Neural cell (in vitro differentiated cells): Measurements from ENCODE around the gene DSTN. TPM values are rescaled to one million over a fixed set of nuclear protein-coding genes. Genes with fewer than 3 reads are reported as not detected.

ENCODE experiments used
- H2AFZ ChIP-seq: fragments of 200-600, 300-800 bp; sonication (generic), shearing (Covaris generic); 2 replicates; pipeline ENCODE4 v1.6.0; 2014; ENCODE audit warnings: low read depth, mild to moderate bottlenecking, antibody characterized with exemption, low read length, moderate library complexity
- H3F3A ChIP-seq: fragments of 200-600 bp; shearing (Covaris generic); 2 replicates; pipeline ENCODE4 v1.6.1; 2016; ENCODE audit warnings: mild to moderate bottlenecking, moderate library complexity, mixed read lengths, antibody characterized with exemption, low read length; ENCODE audit not compliant: insufficient read depth, poor library complexity, severe bottlenecking
- H3K27ac ChIP-seq: fragments of 200-600, 300-800 bp; sonication (generic), shearing (Covaris generic); 2 replicates; pipeline ENCODE4 v1.5.1; 2014; ENCODE audit warnings: mild to moderate bottlenecking, low read length, moderate library complexity
- H3K27me3 ChIP-seq: fragments of 300-800, 200-600 bp; sonication (generic), shearing (Covaris generic); 2 replicates; pipeline ENCODE4 v1.6.0; 2014; ENCODE audit warnings: mild to moderate bottlenecking, low read depth, low read length, moderate library complexity; ENCODE audit not compliant: insufficient read depth
- H3K36me3 ChIP-seq: fragments of 300-800, 200-600 bp; sonication (generic), shearing (Covaris generic); 2 replicates; pipeline ENCODE4 v1.5.1; 2014; ENCODE audit warnings: mild to moderate bottlenecking, antibody characterized with exemption, low read length, moderate library complexity; ENCODE audit not compliant: insufficient read depth
- H3K4me2 ChIP-seq: fragments of 300-800, 200-600 bp; sonication (generic), shearing (Covaris generic); 2 replicates; pipeline ENCODE4 v1.6.0; 2014; ENCODE audit warnings: mild to moderate bottlenecking, low read length
- H3K4me3 ChIP-seq: fragments of 300-800, 200-600 bp; sonication (generic), shearing (Covaris generic); 2 replicates; pipeline ENCODE4 v1.5.1; 2014; ENCODE audit warnings: mild to moderate bottlenecking, low read length, moderate library complexity
- H3K79me2 ChIP-seq: fragments of 200-600 bp; shearing (Covaris generic); replicated peaks from 2 replicates; pipeline ENCODE4 v1.6.0; 2014; ENCODE audit warnings: mild to moderate bottlenecking, low read length, moderate library complexity; ENCODE audit not compliant: insufficient read depth
- H3K9ac ChIP-seq: fragments of 300-800, 200-600 bp; sonication (generic), shearing (Covaris generic); 2 replicates; pipeline ENCODE4 v1.6.1; 2016; ENCODE audit warnings: mild to moderate bottlenecking, low read length, mixed read lengths
- H3K9me2 ChIP-seq: fragments of 200-600 bp; shearing (Covaris generic); 2 replicates; pipeline ENCODE4 v1.6.1; 2016; ENCODE audit warnings: mild to moderate bottlenecking, low read length, mixed read lengths; ENCODE audit not compliant: insufficient read depth
- H3K9me3 ChIP-seq: fragments of 200-600, 300-800 bp; sonication (generic), shearing (Covaris generic); 2 replicates; pipeline ENCODE4 v1.6.1; 2016; ENCODE audit warnings: mild to moderate bottlenecking, mixed run types, low read length, moderate library complexity, mixed read lengths
- H4K20me1 ChIP-seq: fragments of 200-600 bp; shearing (Covaris generic); 2 replicates; pipeline ENCODE4 v1.6.1; 2016; ENCODE audit warnings: mild to moderate bottlenecking, mixed run types; ENCODE audit not compliant: insufficient read depth
- EP300 ChIP-seq: fragments of 450-650 bp; conservative IDR thresholded peaks from 2 replicates; pipeline ENCODE4 v1.6.1; 2014; ENCODE audit warnings: antibody characterized with exemption, mild to moderate bottlenecking, moderate library complexity; ENCODE audit not compliant: poor library complexity, severe bottlenecking
- EZH2 ChIP-seq: fragments of 200-600, 300-800 bp; shearing (Covaris generic), sonication (generic); IDR thresholded peaks from 2 replicates; pipeline ENCODE4 v1.6.1; 2014; ENCODE audit warnings: antibody characterized with exemption, low read length, borderline replicate concordance, mild to moderate bottlenecking; ENCODE audit not compliant: insufficient read depth, poor library complexity, severe bottlenecking
- MXI1 ChIP-seq: fragments of 450-650 bp; conservative IDR thresholded peaks from 2 replicates; pipeline ENCODE4 v1.6.1; 2014; ENCODE audit warnings: antibody characterized with exemption, mild to moderate bottlenecking; ENCODE audit not compliant: poor library complexity, severe bottlenecking
- POLR2AphosphoS5 ChIP-seq: IDR thresholded peaks from 2 replicates; pipeline ENCODE4 v1.6.1; 2012
- RAD21 ChIP-seq: fragments of 450-650 bp; conservative IDR thresholded peaks from 2 replicates; pipeline ENCODE4 v1.6.1; 2014; ENCODE audit warnings: antibody characterized with exemption, mild to moderate bottlenecking, moderate library complexity
- SMC3 ChIP-seq: fragments of 450-650 bp; conservative IDR thresholded peaks from 2 replicates; pipeline ENCODE4 v1.6.1; 2014; ENCODE audit warnings: antibody characterized with exemption, mild to moderate bottlenecking, moderate library complexity; ENCODE audit not compliant: poor library complexity
- TAF1 ChIP-seq: IDR thresholded peaks from 2 replicates; pipeline ENCODE4 v1.6.1; 2012; ENCODE audit warnings: low read depth
- polyA plus RNA-seq: library from polyadenylated mRNA; depleted of rRNA; stranded (reverse); fragments of >200 nt; gene quantifications from 2 replicates; pipeline ENCODE4 v1.2.3, GENCODE V29; 2014
- TF ChIP-seq, protein P1 (sequence below): fragments of 450-650 bp; IDR thresholded peaks from 2 replicates; pipeline ENCODE4 v1.5.1; 2014; ENCODE audit warnings: antibody characterized with exemption, mild to moderate bottlenecking, moderate library complexity; ENCODE audit not compliant: poor library complexity, severe bottlenecking
- TF ChIP-seq, protein P2 (sequence below): IDR thresholded peaks from 2 replicates; pipeline ENCODE4 v1.6.1; 2012; ENCODE audit warnings: borderline replicate concordance

DSTN gene
- polyA plus RNA-seq, 1 donor from 2014 or later, result 276 TPM

DNA sequence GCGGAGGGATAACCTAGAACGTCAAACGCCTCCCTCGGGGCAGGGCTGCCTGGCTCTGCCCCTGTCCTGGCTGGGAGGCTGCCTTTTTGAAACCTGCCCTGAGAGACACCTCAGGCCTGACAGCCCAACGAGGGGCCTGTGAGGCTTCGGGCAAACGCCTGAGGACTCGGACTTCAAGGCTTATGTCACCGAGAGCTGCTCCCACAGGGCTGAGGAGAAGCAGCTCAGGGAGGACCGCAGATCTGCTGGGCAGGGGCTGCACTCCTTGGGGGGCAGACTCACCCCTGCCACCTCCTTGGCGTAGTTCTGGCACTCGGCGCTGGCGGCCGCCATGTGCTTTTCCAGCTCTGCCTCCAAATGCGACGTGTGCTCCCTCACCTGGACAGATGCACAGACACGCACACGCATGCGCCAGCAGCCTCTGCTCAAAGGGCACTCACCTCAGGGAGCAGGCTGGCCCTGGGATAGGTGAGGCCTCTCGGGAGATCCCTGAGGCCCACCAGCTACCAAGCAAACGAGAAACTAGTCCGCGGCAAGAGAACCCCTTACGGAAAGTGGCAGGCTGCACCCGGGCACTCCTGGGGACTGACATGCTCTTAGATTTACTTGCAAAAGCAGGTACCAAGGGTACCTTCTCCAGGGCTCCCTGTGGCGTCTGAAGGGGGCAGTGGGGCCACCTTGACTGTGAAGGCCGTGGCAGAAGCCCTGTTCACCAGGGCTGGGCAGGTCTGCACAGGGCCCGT is 49.6 kb downstream of the DSTN start:
- no peaks in the 10 kb centered on the region for H3F3A ChIP-seq
- no peak overlapping the region for H3K4me3 ChIP-seq
- no peaks in the 10 kb centered on the region for H4K20me1 ChIP-seq
- H3K9me3 ChIP-seq, result no peaks in the 10 kb centered on the region
- H3K27ac ChIP-seq, result no peak overlapping the region
- H3K79me2 ChIP-seq, result no peaks in the 10 kb centered on the region
- TF ChIP-seq SMC3, result no peak
- H3K27me3 ChIP-seq, result no peaks in the 10 kb centered on the region
- H3K36me3 ChIP-seq, result no peaks in the 10 kb centered on the region
- H3K9me2 ChIP-seq, result no peaks in the 10 kb centered on the region
- no peak overlapping the region for H3K4me2 ChIP-seq
- no peak overlapping the region for H2AFZ ChIP-seq
- no peak overlapping the region for H3K9ac ChIP-seq

DNA sequence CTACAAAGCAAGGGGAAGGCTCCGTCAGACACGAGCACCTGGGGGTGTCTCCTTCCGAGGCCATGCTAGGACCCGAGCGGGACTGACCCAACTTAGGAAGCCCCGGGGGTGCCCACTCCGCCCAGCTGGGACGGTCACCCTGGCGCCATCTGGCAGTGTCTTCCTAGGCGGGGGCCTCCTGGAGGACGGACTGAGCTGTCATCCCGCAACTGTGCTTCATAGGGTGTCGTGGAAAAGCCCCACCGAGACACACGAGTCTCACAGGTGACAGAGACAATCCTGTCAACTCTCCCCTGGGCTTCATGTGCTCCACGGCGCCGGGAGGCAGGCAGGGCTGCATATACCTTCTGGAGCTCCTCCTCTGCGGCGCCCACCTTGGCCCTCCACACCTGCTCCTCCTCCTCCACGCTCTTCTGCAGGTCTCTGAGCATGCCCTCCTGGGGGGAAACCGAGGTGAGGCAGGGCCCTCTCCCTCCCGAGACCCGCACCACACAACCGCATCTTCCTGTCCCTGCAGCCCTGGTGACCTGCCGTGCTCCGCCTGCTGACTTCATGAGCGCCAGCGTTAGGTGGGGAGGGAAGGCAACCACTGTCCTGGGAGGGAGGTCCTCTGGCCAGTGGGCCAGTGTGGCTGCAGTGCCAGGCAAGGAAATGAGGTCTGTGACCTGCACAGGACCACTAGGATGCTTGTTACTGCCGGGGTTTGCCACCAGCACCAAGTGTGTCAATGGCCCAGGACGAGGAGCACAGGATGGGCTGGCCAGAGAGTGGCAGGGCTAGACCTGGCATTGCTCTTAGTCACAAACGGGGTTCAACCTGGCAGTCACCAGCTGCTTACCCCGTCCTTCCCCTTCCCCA is 50.7 kb downstream of the DSTN start:
- H3K9me2 ChIP-seq, result no peaks in the 10 kb centered on the region
- H3K36me3 ChIP-seq, result no peaks in the 10 kb centered on the region
- H4K20me1 ChIP-seq, result no peaks in the 10 kb centered on the region
- no peak for TF ChIP-seq RAD21
- TF ChIP-seq TAF1, result no peak
- no peak for TF ChIP-seq POLR2AphosphoS5
- no peak for TF ChIP-seq EZH2
- no peak for TF ChIP-seq SMC3
- no peak for TF ChIP-seq EP300
- no peak for TF ChIP-seq MXI1
- TF ChIP-seq, protein P1, sequence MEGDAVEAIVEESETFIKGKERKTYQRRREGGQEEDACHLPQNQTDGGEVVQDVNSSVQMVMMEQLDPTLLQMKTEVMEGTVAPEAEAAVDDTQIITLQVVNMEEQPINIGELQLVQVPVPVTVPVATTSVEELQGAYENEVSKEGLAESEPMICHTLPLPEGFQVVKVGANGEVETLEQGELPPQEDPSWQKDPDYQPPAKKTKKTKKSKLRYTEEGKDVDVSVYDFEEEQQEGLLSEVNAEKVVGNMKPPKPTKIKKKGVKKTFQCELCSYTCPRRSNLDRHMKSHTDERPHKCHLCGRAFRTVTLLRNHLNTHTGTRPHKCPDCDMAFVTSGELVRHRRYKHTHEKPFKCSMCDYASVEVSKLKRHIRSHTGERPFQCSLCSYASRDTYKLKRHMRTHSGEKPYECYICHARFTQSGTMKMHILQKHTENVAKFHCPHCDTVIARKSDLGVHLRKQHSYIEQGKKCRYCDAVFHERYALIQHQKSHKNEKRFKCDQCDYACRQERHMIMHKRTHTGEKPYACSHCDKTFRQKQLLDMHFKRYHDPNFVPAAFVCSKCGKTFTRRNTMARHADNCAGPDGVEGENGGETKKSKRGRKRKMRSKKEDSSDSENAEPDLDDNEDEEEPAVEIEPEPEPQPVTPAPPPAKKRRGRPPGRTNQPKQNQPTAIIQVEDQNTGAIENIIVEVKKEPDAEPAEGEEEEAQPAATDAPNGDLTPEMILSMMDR, result no peak
- no peak overlapping the region for H3K4me3 ChIP-seq
- no peaks in the 10 kb centered on the region for H3K79me2 ChIP-seq
- no peak overlapping the region for H2AFZ ChIP-seq
- H3K9ac ChIP-seq, result no peak overlapping the region
- H3F3A ChIP-seq, result no peaks in the 10 kb centered on the region
- no peak overlapping the region for H3K4me2 ChIP-seq
- H3K27me3 ChIP-seq, result no peaks in the 10 kb centered on the region
- no peak overlapping the region for H3K27ac ChIP-seq
- H3K9me3 ChIP-seq, result no peaks in the 10 kb centered on the region

DNA sequence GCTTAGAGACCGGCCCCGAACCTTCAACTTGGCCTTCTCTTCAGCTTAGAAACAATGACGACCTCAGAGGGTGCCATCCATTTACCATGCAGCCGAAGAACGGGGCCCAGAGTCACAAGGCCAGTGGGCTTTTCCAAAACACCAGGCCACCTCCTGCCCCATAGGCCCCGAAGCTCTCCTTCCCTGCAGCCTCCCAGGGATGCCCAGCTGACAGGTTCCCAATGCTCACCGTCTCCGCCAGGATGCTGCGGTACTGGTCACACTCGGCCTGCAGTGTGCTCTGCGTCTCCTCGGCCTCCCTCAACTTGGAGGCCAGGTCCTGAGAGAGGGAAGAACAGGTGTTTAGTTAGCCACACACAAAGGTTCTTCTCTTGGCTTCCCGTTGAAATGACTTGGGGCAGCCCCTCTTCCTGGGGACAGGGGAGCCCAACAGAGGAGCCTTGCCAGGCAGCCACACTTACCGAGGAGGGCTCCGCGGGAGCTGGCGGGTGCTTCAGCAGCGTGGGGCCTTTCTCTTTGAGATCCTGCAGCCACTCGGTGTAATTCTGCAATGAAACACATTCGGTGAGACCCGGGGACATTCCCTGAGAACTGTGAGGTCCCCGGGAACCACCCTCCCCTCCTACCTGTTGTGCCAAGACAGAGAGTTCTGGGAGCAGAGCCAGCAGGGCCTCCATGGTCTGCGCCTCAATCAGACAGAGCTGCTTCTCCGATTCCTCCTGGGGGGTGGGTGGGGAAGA is 51.5 kb downstream of the DSTN start:
- no peaks in the 10 kb centered on the region for H3K9me3 ChIP-seq
- no peak overlapping the region for H2AFZ ChIP-seq
- H3K36me3 ChIP-seq, result no peaks in the 10 kb centered on the region
- H3K27me3 ChIP-seq, result no peaks in the 10 kb centered on the region
- no peaks in the 10 kb centered on the region for H4K20me1 ChIP-seq
- no peak for TF ChIP-seq RAD21
- TF ChIP-seq MXI1, result no peak
- TF ChIP-seq SMC3, result no peak
- TF ChIP-seq, protein P2, sequence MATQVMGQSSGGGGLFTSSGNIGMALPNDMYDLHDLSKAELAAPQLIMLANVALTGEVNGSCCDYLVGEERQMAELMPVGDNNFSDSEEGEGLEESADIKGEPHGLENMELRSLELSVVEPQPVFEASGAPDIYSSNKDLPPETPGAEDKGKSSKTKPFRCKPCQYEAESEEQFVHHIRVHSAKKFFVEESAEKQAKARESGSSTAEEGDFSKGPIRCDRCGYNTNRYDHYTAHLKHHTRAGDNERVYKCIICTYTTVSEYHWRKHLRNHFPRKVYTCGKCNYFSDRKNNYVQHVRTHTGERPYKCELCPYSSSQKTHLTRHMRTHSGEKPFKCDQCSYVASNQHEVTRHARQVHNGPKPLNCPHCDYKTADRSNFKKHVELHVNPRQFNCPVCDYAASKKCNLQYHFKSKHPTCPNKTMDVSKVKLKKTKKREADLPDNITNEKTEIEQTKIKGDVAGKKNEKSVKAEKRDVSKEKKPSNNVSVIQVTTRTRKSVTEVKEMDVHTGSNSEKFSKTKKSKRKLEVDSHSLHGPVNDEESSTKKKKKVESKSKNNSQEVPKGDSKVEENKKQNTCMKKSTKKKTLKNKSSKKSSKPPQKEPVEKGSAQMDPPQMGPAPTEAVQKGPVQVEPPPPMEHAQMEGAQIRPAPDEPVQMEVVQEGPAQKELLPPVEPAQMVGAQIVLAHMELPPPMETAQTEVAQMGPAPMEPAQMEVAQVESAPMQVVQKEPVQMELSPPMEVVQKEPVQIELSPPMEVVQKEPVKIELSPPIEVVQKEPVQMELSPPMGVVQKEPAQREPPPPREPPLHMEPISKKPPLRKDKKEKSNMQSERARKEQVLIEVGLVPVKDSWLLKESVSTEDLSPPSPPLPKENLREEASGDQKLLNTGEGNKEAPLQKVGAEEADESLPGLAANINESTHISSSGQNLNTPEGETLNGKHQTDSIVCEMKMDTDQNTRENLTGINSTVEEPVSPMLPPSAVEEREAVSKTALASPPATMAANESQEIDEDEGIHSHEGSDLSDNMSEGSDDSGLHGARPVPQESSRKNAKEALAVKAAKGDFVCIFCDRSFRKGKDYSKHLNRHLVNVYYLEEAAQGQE, result no peak
- no peak for TF ChIP-seq POLR2AphosphoS5
- TF ChIP-seq EP300, result no peak
- TF ChIP-seq, protein P1, result no peak
- no peak for TF ChIP-seq EZH2
- TF ChIP-seq TAF1, result no peak
- no peak overlapping the region for H3K4me3 ChIP-seq
- no peaks in the 10 kb centered on the region for H3K79me2 ChIP-seq
- no peak overlapping the region for H3K27ac ChIP-seq
- H3K9me2 ChIP-seq, result no peaks in the 10 kb centered on the region
- no peak overlapping the region for H3K9ac ChIP-seq
- H3K4me2 ChIP-seq, result no peak overlapping the region
- H3F3A ChIP-seq, result no peaks in the 10 kb centered on the region
